ENCODE data around the gene ST3GAL3. TPM values are rescaled to one million over a fixed set of nuclear protein-coding genes. Genes with fewer than 3 reads are reported as not detected.

ST3GAL3 gene
- total and polyA plus RNA-seq, 2 experiments from 2014 or later = 4.5 to 7.0 TPM

DNA sequence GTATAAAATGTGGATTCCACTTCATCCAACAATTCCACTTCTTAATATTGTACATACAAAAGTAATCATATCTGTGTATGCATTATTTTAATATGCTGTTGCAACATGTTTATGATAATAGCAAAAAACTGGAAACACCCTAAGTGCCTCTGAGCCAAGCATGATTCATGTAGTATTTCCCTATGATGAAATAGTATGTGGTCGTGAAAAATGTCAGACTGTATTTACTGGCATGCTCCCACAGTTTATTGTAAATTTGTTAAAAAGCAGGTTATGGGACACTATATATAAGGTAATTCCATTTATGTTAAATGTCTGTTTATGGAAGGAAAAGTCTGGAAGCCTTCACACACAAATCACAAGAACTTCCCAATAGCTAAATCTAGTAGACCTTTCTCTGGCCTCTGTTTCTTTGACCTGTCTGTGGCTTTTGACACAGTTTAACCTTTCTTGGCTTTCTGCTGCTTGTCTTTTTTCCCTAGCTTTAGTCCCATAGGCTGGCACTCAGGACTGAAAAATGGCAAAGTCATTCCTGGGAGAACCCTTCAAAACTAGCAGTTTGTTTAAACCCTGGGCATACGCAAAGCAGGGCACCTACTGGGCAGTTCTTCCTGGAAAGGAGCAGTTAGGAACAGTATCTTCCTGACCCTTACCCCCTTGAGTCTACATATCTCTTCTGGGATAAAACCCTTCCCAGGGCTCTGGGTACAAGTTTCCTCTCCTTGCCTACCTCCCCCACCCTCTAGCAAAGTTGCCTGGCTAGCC, 160.8 kb downstream of the ST3GAL3 start (continued):
- TF ChIP-seq, protein P1, sequence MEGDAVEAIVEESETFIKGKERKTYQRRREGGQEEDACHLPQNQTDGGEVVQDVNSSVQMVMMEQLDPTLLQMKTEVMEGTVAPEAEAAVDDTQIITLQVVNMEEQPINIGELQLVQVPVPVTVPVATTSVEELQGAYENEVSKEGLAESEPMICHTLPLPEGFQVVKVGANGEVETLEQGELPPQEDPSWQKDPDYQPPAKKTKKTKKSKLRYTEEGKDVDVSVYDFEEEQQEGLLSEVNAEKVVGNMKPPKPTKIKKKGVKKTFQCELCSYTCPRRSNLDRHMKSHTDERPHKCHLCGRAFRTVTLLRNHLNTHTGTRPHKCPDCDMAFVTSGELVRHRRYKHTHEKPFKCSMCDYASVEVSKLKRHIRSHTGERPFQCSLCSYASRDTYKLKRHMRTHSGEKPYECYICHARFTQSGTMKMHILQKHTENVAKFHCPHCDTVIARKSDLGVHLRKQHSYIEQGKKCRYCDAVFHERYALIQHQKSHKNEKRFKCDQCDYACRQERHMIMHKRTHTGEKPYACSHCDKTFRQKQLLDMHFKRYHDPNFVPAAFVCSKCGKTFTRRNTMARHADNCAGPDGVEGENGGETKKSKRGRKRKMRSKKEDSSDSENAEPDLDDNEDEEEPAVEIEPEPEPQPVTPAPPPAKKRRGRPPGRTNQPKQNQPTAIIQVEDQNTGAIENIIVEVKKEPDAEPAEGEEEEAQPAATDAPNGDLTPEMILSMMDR (conservative IDR thresholded peaks at IDR 0.05; ENCODE audit: low read depth in 2 of 2) = no peak
- no peak for TF ChIP-seq NANOG (IDR thresholded peaks at IDR 0.05; ENCODE audit: borderline replicate concordance)
- no peak for TF ChIP-seq ZNF331 (CRISPR knock-in tag; IDR thresholded peaks at IDR 0.05; ENCODE audit: low read depth)
- TF ChIP-seq, protein P2, sequence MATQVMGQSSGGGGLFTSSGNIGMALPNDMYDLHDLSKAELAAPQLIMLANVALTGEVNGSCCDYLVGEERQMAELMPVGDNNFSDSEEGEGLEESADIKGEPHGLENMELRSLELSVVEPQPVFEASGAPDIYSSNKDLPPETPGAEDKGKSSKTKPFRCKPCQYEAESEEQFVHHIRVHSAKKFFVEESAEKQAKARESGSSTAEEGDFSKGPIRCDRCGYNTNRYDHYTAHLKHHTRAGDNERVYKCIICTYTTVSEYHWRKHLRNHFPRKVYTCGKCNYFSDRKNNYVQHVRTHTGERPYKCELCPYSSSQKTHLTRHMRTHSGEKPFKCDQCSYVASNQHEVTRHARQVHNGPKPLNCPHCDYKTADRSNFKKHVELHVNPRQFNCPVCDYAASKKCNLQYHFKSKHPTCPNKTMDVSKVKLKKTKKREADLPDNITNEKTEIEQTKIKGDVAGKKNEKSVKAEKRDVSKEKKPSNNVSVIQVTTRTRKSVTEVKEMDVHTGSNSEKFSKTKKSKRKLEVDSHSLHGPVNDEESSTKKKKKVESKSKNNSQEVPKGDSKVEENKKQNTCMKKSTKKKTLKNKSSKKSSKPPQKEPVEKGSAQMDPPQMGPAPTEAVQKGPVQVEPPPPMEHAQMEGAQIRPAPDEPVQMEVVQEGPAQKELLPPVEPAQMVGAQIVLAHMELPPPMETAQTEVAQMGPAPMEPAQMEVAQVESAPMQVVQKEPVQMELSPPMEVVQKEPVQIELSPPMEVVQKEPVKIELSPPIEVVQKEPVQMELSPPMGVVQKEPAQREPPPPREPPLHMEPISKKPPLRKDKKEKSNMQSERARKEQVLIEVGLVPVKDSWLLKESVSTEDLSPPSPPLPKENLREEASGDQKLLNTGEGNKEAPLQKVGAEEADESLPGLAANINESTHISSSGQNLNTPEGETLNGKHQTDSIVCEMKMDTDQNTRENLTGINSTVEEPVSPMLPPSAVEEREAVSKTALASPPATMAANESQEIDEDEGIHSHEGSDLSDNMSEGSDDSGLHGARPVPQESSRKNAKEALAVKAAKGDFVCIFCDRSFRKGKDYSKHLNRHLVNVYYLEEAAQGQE (IDR thresholded peaks at IDR 0.05; ENCODE audit: unreplicated experiment) = no peak
- no peak for TF ChIP-seq JUNB (IDR thresholded peaks at IDR 0.05; ENCODE audit: unreplicated experiment)

DNA sequence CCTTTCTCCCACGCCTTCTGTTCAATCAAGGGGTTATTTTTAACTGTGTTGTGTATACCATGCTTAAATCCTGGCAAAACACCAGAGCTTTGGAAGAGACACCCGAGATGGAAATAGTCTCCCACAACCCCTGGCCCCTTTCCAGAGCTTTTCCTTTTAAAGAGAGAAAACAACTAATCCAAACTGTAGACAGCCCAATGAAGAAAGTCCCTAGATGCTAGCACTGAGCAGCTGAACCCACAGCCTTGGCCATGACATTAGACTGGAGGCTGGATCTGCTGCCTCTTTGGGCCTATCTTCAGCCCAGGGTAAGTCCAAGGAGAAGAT, 161.4 kb downstream of the ST3GAL3 start:
- Histone ChIP-seq H2AFZ (no peak overlapping the region), H3K4me2 (no peak overlapping the region), H3K4me3 (no peak overlapping the region), H3K27me3 (ENCODE audit: insufficient read depth) (no peaks in the 10 kb centered on the region), H3K36me3 (ENCODE audit: insufficient read depth) (no peaks in the 10 kb centered on the region), H3K79me2 (replicated peaks; ENCODE audit: insufficient read depth) (no peaks in the 10 kb centered on the region), H3K9me2 (ENCODE audit: insufficient read depth) (0 out of 2 replicates have a peak, but pooled peaks cover 6% of the 10 kb centered on the region), H3F3A (replicated peaks; ENCODE audit: low read depth) (no peaks in the 10 kb centered on the region), H3K27ac (ENCODE audit: low read depth) (no peak overlapping the region), H4K20me1 (replicated peaks; ENCODE audit: insufficient read depth) (no peaks in the 10 kb centered on the region), H3K4me1 (ENCODE audit: insufficient read depth) (no peaks in the 10 kb centered on the region)
- no peaks in the 10 kb centered on the region for H3K4me1 Mint-ChIP-seq
- DNase-seq (ENCODE audit: low spot score) (no peak), ATAC-seq (no peak)
- H3K9me3 Mint-ChIP-seq = no peaks in the 10 kb centered on the region
- no peaks in the 10 kb centered on the region for H3K27me3 Mint-ChIP-seq (ENCODE audit: insufficient read depth, low read depth, poor library complexity)
- H3K36me3 Mint-ChIP-seq (ENCODE audit: low read depth) = no peaks in the 10 kb centered on the region; the same call in 2 of the 3 replicates
- H3K4me3 Mint-ChIP-seq = no peak overlapping the region
- no peak overlapping the region for H3K27ac Mint-ChIP-seq
- TF ChIP-seq, protein P2 (IDR thresholded peaks at IDR 0.05; ENCODE audit: unreplicated experiment) = no peak
- TF ChIP-seq ZNF331 (CRISPR knock-in tag; IDR thresholded peaks at IDR 0.05; ENCODE audit: low read depth) (no peak), JUNB (IDR thresholded peaks at IDR 0.05; ENCODE audit: unreplicated experiment) (no peak), POLR2AphosphoS5 (IDR thresholded peaks at IDR 0.05; ENCODE audit: low read depth) (no peak), EZH2phosphoT487 (IDR thresholded peaks at IDR 0.05; ENCODE audit: unreplicated experiment) (no peak), ZNF114 (CRISPR knock-in tag; IDR thresholded peaks at IDR 0.05) (no peak)
- TF ChIP-seq, protein P1 (conservative IDR thresholded peaks at IDR 0.05; ENCODE audit: low read depth in 2 of 2) = no peak

Measured in GM23338 (cell line).